MM.1S (cell line): ENCODE measurements around the gene ZBED1.
A peak's percentile ranks its signal among the peaks of the same experiment; 100 is the strongest.

Experiments
- DNase-seq: peaks from one replicate; pipeline ENCODE4 v3.0.0-alpha.2; 2015
- H2AFZ ChIP-seq: fragments of 300-600 bp; sonication (generic); 2 replicates; pipeline ENCODE4 v1.6.0; 2016; ENCODE audit warnings: antibody characterized with exemption, low read length
- H3F3A ChIP-seq: fragments of 300-600 bp; sonication (generic); 2 replicates; pipeline ENCODE4 v1.6.1; 2016; ENCODE audit warnings: mild to moderate bottlenecking, antibody characterized with exemption, low read length, moderate library complexity, mixed read lengths; ENCODE audit not compliant: insufficient read depth
- H3K27ac ChIP-seq: fragments of 300-600 bp; sonication (generic); 2 replicates; pipeline ENCODE4 v1.5.1; 2016; ENCODE audit warnings: mild to moderate bottlenecking, low read length
- H3K27me3 ChIP-seq: fragments of 300-600 bp; sonication (generic); replicated peaks from 2 replicates; pipeline ENCODE4 v1.6.0; 2016; ENCODE audit warnings: low read length; ENCODE audit not compliant: insufficient read depth
- H3K36me3 ChIP-seq: fragments of 300-600 bp; sonication (generic); replicated peaks from 2 replicates; pipeline ENCODE4 v1.6.1; 2016; ENCODE audit warnings: mild to moderate bottlenecking, low read length, mixed read lengths; ENCODE audit not compliant: insufficient read depth
- H3K4me1 ChIP-seq: fragments of 300-600 bp; sonication (generic); 2 replicates; pipeline ENCODE4 v1.6.1; 2016; ENCODE audit warnings: low read length, mixed read lengths
- H3K4me2 ChIP-seq: fragments of 300-600 bp; sonication (generic); 2 replicates; pipeline ENCODE4 v1.6.0; 2016; ENCODE audit warnings: low read depth, low read length
- H3K4me3 ChIP-seq: fragments of 300-600 bp; sonication (generic); 2 replicates; pipeline ENCODE4 v1.5.1; 2016; ENCODE audit warnings: low read length, mixed read lengths
- H3K79me2 ChIP-seq: fragments of 300-600 bp; sonication (generic); 2 replicates; pipeline ENCODE4 v1.6.1; 2016; ENCODE audit warnings: mixed run types, low read length, mixed read lengths
- H3K9ac ChIP-seq: fragments of 300-600 bp; sonication (generic); 2 replicates; pipeline ENCODE4 v1.6.1; 2016; ENCODE audit warnings: low read length, mixed read lengths
- H3K9me2 ChIP-seq: fragments of 300-600 bp; sonication (generic); replicated peaks from 2 replicates; pipeline ENCODE4 v1.6.1; 2016; ENCODE audit warnings: mild to moderate bottlenecking, low read length, mixed read lengths; ENCODE audit not compliant: insufficient read depth
- H3K9me3 ChIP-seq: fragments of 300-600 bp; sonication (generic); replicated peaks from 2 replicates; pipeline ENCODE4 v1.6.1; 2016; ENCODE audit warnings: mild to moderate bottlenecking, low read length, mixed read lengths; ENCODE audit not compliant: insufficient read depth
- H4K20me1 ChIP-seq: fragments of 300-600 bp; sonication (generic); 2 replicates; pipeline ENCODE4 v1.6.1; 2016; ENCODE audit warnings: mild to moderate bottlenecking, low read length, moderate library complexity, mixed read lengths; ENCODE audit not compliant: insufficient read depth
- CTCF ChIP-seq: fragments of 300-600 bp; sonication (generic); IDR thresholded peaks from 2 replicates; pipeline ENCODE4 v1.5.1; 2016; ENCODE audit warnings: antibody characterized with exemption, low read length, mixed read lengths
- EZH2 ChIP-seq: fragments of 300-600 bp; sonication (generic); optimal IDR thresholded peaks from 2 replicates; pipeline ENCODE3; 2017; ENCODE audit warnings: low read depth, mild to moderate bottlenecking, antibody characterized with exemption, low read length, mixed read lengths
- EZH2phosphoT487 ChIP-seq: fragments of 300-600 bp; sonication (generic); IDR thresholded peaks from 2 replicates; pipeline ENCODE4 v1.6.1; 2018; ENCODE audit warnings: antibody characterized with exemption, low read length

Gene ZBED1

GRCh38 chrX:2500091-2500802 is 529 bp downstream of the ZBED1 start:
- H3K9me3 ChIP-seq, result no peaks in the 10 kb centered on the region
- H3K79me2 ChIP-seq, result peaks cover 31% of the 10 kb centered on the region
- no peaks in the 10 kb centered on the region for H3K36me3 ChIP-seq
- no peaks in the 10 kb centered on the region for H3F3A ChIP-seq
- H3K9ac ChIP-seq, result peak overlapping the region; percentile 69
- no peaks in the 10 kb centered on the region for H3K27me3 ChIP-seq
- peak; percentile 7 for DNase-seq
- no peak overlapping the region for H3K27ac ChIP-seq
- TF ChIP-seq CTCF, result 0 out of 2 replicates have a peak, but pooled peaks have one; percentile 6
- no peak for TF ChIP-seq EZH2phosphoT487
- no peak for TF ChIP-seq EZH2
- no peaks in the 10 kb centered on the region for H3K4me1 ChIP-seq
- no peaks in the 10 kb centered on the region for H3K9me2 ChIP-seq
- H4K20me1 ChIP-seq, result no peaks in the 10 kb centered on the region
- H3K4me2 ChIP-seq, result peak overlapping the region; percentile 50; the same call in 1 of the 2 replicates
- H2AFZ ChIP-seq, result peak overlapping the region; percentile 15; the same call in 1 of the 2 replicates
- peak overlapping the region; percentile 73 for H3K4me3 ChIP-seq

DNA sequence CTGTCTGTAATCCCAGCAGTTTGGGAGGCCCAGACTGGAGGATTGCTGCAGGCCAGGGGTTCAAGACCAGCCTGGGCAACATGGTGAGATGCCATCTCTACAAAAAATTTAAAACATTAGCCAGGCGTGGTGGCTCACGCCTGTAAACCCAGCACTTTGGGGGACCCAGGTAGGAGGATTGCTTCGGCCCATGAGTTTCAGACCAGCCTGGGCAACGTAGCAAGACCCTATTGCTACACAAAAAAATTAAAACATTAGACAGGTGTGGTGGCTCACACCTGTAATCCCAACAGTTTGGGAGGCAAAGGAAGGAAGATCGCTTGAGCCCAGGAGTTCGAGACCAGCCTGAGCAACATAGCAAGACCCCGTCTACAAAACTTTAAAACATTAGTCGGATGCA is 1.3 kb downstream of the ZBED1 start:
- H3K4me1 ChIP-seq, result no peaks in the 10 kb centered on the region
- no peak overlapping the region for H2AFZ ChIP-seq
- peaks cover 31% of the 10 kb centered on the region for H3K79me2 ChIP-seq
- TF ChIP-seq CTCF (no peak), EZH2phosphoT487 (no peak), EZH2 (no peak)
- no peaks in the 10 kb centered on the region for H3K27me3 ChIP-seq
- H3F3A ChIP-seq, result no peaks in the 10 kb centered on the region
- H3K4me2 ChIP-seq, result peak overlapping the region; percentile 50; the same call in 1 of the 2 replicates
- no peak for DNase-seq
- H3K9ac ChIP-seq, result no peak overlapping the region
- no peaks in the 10 kb centered on the region for H3K36me3 ChIP-seq
- H3K4me3 ChIP-seq, result peak overlapping the region; percentile 73
- no peaks in the 10 kb centered on the region for H3K9me2 ChIP-seq
- H3K27ac ChIP-seq, result no peak overlapping the region
- no peaks in the 10 kb centered on the region for H3K9me3 ChIP-seq
- no peaks in the 10 kb centered on the region for H4K20me1 ChIP-seq

- Histone ChIP-seq H3K27ac (no peak overlapping the region), H3K9me3 (no peaks in the 10 kb centered on the region), H3K79me2 (peaks cover 31% of the 10 kb centered on the region), H3K9ac (no peak overlapping the region), H3F3A (no peaks in the 10 kb centered on the region), H3K4me2 (no peak overlapping the region), H3K4me1 (no peaks in the 10 kb centered on the region), H3K27me3 (no peaks in the 10 kb centered on the region), H3K36me3 (no peaks in the 10 kb centered on the region), H4K20me1 (no peaks in the 10 kb centered on the region), H3K9me2 (no peaks in the 10 kb centered on the region), H2AFZ (no peak overlapping the region), H3K4me3 (no peak overlapping the region)
- no peak for DNase-seq
- TF ChIP-seq EZH2 (no peak), EZH2phosphoT487 (no peak), CTCF (no peak)
These were observed 1.9 kb downstream of the ZBED1 start for GRCh38 chrX:2498781-2499302.
